Right lung (tissue), 10 donors: Measurements from ENCODE around the gene AMBP. TPM values are rescaled to one million over a fixed set of nuclear protein-coding genes. Genes with fewer than 3 reads are reported as not detected.
A peak's percentile ranks its signal among the peaks of the same experiment; 100 is the strongest.

Experiments used
- DNase-seq, 2 donors: peaks; one replicate each; pipeline ENCODE4 v3.0.0-alpha.2; 2013
- long read RNA-seq, 8 donors: transcript quantifications; one replicate each; lab custom pipeline, GENCODE V29; 2026
- polyA plus RNA-seq, 5 donors: library from polyadenylated mRNA; unstranded; fragments of 120-200 nt; gene quantifications; one replicate each; pipeline versions ENCODE4 v1.2.1 to v1.2.3, GENCODE V29; 2013; ENCODE audit warnings: inconsistent platforms in 1 of 5, low replicate concordance in 1 of 5; ENCODE audit not compliant: insufficient read length in 5 of 5, insufficient read depth in 1 of 5

The AMBP gene
- 10 to 100 TPM in 1 of 5 donors, 1 to 10 TPM in 4; 1.8 to 19.0 (median 2.4) TPM for polyA plus RNA-seq
- long read RNA-seq, donor 1, partial matches to known transcripts = 0 of 2 reads
- long read RNA-seq, donor 1, other reads (novel, unspliced or antisense) = 0 of 2 reads
- long read RNA-seq, donor 2, partial matches to known transcripts = 0 of 2 reads
- long read RNA-seq, donor 2, other reads (novel, unspliced or antisense) = 0 of 2 reads
- long read RNA-seq, donor 3, partial matches to known transcripts = 0 of 3 reads
- long read RNA-seq, donor 3, other reads (novel, unspliced or antisense) = 0 of 3 reads
- long read RNA-seq, donor 4 = 0 reads
- long read RNA-seq, donor 5, transcript AMBP-201 (10 exons, 1,434 nt) = major isoform, 16 of 16 reads
- long read RNA-seq, donor 5, partial matches to known transcripts = 0 of 16 reads
- long read RNA-seq, donor 5, other reads (novel, unspliced or antisense) = 0 of 16 reads
- long read RNA-seq, donor 6, partial matches to known transcripts = 0 of 2 reads
- long read RNA-seq, donor 6, other reads (novel, unspliced or antisense) = 0 of 2 reads
- long read RNA-seq, donor 7 = 0 reads
- long read RNA-seq, donor 8 = 0 reads

DNA sequence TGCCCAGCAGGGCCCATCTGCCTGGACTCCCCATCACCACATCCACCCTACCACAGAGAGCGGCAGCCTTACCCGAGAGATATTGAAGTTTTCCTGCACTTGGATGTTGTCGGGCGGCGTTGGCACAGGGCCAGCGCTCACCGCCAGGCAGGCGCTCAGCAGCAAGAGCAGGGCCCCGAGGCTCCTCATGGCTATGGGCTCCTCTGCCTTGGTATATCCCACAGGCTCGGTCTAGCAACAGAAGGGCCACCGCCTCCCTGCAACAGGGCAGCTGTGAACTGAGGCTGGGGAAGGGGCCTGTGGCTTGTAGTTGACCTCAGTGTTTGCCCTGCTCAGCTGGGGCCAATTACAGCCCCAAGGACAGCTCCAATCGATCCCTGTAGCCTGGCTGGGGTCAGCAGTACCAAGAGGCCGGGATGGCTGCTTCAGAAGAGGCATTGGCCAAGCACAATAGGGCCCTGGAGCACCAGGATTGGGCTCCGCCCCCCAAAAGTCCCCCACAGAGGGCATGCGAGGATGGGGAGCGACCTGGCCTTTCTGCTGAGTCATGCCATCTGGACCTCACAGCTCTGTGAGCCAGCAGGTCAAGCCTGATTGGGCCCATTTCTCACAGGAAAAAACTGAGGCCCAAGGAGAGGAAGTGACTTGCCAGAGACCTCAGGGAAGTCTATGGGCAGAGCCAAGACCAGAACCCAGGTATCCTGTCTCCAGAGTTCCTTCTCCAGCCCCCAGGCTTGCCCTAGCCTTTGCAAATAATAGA is at the start of gene AMBP:
Gene AMBP, minus strand, starts transcription at position 280 of the 760 bp plus-strand sequence. Its CDS starts 91 bp downstream, at position 189.
- DNase-seq = peak in 1 of 2 donors; percentile 45

DNA sequence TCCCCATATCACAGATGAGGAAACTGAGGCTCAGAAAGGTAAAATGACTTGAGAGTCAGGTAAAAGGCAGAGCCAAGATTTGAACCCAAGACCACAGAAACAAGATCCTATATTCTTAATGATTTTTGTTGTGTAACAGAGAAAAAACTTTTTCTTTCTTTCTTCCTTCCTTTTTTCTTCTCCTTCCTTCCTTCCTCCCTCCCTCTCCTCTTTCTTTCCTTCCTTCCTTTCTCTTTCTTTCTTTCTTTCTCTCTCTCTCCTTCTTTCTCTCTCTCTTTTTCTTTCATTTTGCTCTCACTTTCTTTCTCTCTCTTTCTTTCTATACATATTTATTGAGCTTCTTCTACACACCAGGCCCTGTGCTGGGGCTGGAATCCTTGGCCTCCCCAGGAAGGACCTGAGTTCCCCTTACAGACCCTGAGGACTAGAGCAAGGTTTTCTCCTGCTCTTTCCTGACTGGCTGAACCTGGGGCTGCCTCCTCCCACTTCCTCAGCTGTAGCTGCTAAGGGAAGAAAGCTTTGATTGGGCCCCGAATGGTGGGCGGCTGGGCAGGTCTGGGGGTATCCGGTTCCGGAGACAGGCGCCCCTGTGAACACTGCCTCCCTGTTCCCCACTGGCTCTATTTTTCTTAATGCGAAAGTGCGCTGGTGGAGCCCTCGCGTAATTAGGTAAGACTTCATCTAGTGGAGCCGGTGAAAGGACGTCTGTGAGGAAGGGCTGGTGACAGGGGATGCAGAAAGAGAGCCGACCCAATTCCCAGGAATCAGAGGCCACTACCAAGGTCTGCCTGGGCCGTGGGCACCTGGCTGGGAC is 48.4 kb upstream of the AMBP start:
- no peak for DNase-seq

DNA sequence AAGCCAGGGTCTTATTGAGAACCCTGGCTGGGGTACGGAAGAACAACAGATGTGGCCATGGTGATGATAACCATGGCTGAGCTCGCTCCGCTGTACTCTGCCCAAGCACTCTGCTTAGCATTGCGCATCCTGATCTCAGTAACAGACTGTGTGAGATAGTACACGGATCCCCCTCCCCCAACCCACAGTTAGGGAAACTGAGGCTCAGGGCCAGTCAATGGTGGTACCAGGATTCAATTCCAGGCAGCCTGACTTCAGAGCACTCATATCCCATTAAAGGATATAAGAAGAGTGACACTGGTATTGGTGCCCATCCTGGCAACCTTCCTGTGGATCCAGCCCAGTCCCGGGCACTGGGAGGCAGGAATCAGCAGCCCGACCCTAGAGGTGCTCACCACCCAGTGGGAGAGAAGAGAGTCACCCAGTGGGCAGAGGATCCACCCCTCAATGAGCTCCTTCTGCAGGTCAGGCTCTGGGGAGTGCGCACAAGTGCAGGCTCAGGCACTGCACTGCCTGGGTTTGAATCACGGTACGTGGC is 47.4 kb upstream of the AMBP start:
- DNase-seq = no peak

DNA sequence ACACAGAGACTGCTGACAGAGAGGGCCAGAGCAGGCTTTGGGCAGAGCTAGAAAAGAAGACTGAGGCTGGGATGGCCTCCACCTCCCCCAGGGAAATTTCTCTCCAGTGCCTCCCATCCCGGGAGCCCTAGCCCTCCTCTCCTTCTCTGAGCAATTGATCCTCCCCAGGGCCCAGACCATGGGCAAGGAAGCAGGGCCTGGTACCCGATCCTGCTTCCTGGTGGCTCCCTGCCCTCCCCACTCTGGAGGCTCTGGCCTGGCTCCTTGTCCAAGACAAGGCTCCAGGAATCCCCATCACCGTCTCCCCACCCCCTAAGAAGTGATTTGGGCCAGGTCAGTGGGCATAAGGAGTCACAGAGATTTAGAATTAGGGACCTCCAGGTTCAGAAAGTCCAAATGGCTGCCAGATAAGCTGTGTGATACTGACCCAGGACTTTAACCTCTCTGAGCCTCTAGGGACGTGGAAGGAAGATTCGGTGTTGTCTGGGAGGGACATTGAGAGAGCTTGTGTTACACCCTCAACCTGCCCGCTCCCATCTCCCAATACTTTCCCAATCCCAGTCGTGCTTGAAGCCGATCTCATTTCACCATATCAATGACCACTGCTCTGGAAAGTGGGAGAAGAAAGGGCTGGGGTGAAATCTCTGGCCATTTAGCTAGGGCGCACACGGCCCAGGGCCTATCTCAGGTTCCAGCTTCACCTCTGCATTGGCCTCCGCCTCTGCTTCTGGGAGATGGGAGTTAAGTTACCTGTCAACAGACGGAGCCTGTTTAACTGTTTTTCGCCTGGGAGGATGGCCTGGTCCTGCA is 46.8 kb upstream of the AMBP start:
- no peak for DNase-seq

DNA sequence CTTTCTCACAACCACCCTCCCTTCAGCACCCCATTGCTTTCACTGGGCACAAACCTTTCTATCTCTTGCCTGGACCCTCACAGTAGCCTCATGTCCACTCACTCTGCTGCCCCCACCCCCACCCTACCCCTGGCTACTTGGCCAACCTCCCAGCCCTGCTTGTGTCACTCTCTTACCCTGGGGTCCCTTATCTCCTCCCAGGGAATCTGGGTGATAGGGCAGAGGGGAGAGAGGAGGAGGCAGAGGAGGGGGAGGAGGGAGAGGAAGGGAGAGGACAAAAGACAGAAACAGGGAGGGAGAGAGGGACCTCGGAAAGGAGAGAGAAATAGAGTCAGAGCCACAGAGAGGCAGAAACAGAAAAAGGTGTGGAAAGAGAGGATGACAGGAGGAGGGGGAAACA is 46.0 kb upstream of the AMBP start:
- DNase-seq = no peak

DNA sequence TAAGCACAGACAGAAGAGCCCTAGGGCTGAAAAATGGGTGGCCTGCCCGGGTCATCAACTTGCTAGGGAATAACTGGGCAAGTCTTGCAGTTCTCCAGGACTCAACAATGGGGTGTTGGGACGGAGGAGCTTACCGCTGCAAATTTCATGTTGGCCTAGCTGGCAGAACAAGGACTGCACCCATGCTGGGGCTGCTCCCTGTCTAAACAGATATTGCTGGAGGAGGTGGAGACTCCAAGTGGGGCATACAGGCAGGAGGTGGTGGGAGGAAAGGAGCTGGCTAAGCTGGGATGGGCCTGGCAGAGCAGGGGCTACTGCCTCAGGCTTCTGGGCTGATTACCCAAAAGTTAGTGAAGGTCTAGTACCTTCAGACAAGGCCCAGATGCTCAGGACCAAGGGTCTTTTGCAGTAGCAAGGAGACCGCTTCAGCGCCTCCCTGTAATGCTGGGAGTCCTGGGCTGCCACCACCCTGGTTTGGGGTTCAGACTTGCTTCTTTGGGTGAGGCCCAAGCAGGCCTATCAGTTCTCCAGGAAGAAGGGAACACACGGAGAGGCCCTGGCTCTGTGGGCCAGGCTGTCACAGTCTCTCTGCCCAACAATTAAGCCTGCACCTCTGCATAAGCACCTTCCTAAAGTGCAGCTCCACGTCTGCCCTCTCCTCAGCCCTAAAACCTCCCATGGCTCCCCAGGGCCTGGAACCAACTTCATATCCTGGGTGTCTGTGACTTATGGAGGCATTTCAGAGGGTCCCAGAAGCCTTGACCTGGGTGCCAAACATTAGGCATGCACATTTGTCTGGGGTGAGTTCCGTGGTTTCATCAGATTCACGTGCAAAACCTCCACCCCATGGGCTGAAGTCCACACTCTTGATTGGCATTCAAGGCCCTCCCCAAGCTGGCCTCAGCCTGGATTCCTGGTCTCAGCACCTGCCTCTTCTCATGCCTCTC is 45.2 kb upstream of the AMBP start:
- no peak for DNase-seq

DNA sequence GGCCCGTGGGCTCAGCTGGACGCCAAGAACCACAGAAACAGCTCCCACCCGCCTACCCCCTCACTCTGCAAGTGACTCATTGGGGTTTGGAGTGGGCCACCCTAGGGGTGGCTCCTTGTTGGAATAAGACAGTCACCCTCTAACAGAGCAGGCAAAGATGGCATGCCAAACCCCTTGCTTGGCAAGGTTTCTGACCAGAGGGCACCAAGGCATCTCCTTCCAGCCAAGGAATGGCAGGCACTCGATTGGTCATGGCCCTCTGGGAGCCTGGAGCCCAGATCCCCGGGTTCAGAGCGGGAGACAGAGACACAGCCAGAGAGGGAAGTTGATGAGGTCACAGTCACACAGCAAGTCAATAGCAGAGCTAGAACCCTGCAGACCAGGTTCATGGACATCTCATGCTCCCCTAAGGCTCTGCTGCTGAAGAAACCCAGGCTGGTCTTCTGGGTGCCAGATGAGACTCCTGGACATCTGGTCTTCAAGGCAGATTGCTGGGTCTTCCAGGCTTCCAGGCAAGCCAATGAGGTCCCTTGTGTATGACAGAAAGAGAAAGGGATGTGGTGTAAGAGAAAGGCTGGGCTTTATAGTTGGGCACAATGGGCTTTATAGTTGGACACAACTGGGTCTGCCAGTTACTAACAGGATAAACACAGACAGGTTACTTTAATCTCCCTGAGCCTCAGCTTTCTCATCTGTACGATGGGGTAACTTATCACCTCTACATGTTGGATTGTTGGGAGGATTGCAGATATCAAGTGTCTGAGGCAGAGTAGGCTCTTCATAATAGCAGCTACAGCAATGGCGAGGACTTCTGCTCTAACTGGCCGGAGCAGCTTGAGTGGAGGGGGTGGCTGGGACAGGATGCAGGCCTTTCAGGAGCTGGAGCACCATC is 44.3 kb upstream of the AMBP start:
- DNase-seq = no peak

DNA sequence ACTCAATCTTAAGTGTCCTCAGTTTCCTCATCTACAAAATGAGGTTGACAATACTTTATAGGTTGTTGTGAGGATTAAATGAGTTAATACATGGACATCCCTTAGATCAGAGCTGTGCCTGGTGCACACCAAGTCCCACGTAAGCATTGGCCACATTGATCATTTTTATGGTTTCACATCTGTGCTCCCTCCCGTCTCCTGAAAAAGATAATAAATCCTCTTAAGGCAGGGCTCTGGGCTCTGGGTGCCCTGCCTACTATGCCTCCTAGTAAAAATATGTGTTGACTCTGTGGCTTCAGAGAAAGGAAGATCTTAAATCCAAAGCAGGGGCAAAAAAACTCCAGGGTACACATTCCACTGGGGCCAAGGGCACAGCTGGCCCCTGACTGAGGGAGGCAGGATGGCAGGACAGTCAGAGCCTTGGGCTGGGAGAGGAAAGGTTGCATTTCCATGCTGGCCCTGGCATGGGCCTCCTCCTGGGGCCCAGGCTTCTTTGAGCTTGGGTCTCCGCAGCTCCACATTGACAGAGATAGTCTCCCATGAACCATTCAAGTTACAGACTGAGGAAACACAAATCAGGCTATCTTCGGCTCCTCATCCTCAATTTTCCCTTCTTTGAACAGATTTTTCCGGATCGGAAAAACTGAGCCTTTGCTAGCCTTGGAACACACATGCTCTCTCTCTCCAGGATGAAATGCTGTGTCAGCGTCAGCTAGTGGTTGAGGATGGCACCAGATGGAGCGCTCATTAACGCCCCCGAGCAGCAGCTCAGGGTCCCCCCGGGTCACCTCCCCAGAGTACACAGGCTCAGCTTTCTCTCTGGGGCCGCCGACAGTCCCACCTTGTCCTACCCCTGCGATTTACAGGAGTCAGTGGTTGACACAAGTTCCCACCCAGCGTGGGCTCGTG is 43.4 kb upstream of the AMBP start:
- DNase-seq = no peak

DNA sequence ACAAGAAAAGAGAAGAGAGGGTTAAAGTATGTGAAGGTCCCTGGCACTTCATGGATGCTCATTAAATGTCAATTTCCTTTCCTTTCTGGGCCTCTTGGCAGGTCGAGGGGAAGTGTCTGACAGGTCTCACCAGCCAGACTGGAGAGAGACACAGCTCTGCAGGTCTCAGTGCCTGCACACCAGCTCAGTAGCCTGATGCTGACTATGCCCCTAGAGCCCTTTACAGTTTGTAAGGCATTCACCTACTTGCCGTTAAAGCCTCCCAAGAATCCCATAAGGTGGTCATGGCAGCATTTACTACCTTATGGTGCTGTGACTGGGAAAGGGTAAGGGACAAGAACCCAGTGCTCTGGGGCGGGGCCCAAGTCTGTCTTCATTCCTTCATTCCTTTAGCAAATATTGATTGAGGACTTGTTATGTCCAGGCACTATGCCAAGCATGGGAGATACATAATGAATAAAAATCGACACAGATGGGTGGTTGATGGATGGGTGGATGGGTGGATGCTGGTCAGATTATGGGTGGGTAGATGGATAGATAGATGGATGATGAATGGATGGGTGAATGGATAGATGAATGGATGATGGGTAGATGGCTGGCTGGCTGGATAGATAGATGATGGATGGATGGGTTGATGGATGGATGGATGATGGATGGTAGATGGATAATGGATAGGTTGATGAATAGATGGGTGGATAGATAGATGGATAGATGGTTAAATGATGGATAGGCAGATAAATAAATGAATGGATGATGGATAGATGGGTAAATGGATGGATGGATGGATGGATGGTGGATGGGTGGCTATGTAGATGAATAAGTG is 42.3 kb upstream of the AMBP start:
- no peak for DNase-seq

DNA sequence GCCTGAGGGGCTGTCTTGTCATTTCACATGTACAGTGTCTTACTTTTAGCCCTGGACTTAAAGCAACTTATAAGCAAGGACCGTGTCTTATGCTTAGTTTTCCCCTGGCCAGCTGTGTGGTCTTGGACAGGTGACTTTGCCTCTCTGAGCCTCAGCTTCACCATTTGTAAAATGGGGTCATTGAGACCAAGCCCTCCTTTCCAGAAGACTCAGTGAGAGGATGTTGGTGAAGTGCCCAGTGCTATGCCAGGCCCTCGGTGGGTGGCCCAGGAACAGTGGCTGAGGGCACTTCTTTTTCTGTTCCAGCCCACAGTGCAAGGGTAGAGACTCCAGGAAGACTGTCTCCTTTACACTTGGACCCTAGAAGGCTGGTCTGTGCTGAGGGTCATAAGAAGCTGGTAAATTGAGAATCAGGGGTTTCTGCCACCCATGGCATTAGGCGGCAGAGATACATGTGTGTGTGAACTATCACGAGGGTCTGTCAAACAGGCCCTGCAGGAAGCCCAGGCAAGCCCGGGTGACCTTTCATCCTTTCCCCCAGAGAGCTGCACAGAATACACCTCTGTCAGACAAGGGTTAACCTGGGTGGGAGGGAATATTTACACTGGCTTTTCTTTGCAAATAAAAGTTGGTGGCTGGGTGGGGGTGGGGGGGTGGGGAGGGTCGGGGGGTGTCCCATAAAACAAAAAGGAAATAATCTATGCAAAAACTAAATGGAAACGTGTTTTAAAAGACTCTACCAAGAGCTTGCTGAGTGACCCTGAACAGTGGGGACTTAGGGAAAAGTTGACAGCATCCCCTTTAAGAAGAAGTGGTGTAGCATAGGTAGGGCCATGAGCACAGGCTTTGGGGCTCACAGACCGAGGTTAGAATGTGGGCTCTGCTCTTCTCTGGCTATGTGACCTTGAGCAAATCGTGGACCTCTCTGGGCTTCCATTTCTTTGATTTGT is 41.4 kb upstream of the AMBP start:
- no peak for DNase-seq

DNA sequence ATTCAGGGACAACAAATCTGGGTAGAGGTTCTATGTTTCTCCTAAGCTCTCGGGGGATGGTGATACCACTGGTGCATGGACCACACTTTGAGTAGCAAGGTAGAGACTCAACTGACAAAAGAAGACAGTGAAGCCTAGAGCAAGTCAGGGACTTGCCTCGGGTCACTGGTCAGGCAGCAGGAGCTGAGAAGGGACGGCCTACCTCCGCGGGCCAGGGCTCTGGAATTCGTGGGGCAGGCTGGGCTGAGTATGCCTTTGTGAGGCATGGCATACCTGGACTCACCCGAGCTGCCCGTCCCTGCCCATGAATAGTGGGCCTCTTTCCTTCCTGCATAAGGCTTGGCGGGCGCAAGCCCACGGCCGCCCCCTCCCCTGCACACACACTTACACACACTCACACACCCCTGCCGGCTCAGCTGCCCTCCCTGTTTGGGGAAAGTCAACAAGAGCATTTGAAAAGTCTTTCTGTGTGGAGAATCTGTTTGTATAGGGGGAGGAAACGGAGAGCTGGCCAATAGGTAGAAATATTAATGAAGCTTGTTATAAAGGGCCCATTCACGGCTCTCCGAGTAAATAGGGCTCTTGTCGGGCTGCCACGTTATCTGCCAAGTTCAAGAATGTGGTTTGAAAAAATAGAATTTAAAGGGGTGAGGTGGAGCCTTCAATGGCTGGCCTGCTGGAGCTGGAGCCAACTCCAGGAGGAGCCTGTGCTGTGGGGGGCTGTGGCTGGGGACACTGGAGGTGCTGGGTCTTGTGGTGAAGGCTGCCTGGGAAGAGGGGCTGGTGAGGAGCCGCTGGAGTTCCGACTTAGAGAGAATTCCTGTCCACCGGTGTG is 40.1 kb upstream of the AMBP start:
- DNase-seq = peak; percentile 69 to 70

DNA sequence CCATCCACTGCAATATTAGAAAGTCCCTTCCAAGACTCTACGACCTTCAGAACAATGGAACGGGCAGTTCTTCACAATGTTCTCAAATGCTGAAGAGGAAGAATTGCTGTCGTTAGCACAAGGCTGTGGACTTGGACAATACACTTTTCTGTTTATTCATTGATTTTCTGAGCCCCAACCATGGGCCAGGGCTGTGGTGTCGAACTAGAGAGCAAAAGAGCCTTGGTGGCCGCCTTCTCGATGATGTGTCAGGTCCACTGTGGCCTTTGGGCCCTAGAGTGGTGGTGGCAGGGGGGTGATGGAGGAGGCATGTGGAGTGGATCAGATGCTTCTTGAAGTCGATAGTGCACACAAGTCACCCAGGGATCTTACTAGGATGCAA is 39.5 kb upstream of the AMBP start:
- no peak for DNase-seq

DNA sequence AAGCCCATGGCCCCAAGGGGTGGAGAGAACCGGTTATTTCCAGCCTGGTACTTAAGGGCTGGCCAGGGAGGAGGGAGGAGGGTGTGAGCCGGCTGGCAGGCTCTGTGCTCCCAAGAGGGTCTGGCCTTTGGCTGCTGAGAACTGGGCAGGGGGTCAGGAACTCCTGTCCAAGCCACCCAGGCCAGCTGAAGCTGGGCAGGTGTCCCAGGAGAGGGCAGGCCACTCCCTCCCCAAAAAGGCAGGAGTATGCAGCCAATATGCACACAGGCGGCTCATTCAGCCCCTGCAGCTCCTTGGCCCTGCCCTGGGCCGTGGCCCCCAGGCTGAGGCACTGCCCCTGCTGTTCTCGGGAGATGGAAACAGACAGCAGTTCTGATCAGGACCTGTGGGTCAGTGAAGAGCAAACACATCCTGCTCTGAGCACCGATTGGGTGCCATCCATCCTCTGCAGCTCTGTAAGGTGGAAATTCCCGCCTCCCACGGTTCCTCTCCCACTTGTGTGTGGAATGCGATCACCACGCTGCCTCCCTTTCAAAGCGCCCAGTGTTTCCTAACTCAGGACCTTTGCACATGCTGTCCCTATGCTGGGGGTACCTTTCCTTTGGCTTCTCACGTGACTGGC is 38.1 kb upstream of the AMBP start:
- no peak for DNase-seq

DNA sequence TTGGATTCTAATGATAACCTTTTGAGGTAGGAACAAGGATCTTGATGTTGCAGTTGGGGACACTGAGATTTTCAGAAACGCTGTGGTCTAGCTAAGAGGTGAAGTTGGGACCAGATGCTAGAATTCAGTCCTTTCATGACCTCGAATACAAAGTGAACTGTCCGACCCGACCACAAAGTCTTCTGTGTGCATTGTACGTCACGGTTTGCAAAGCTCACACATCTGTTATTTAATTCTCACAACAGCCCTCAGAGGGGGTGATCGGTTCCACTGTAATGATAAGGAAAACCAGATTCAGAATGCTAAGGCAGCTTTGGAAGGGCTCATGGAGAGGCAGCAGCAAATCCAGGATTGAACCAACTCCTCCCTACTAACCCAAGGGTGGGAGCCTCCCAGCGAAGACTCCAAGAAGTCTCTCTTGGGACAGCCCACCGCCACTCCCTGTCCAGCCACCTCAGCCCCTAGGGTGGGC is 37.6 kb upstream of the AMBP start:
- DNase-seq = no peak
